NCI-H1930 (cell line): ENCODE results near the gene DCUN1D3.
A peak's percentile ranks its signal among the peaks of the same experiment; 100 is the strongest.
"Not testable (repeated sequence)": the region's sequence is repeated elsewhere in the genome, so short reads cannot be mapped to it uniquely, and the experiment has no call there.

Experiments
- DNase-seq, 2 experiments: peaks; one replicate each; lab custom pipeline; 2025; lab: John Stamatoyannopoulos, UW

DCUN1D3 gene

DNA sequence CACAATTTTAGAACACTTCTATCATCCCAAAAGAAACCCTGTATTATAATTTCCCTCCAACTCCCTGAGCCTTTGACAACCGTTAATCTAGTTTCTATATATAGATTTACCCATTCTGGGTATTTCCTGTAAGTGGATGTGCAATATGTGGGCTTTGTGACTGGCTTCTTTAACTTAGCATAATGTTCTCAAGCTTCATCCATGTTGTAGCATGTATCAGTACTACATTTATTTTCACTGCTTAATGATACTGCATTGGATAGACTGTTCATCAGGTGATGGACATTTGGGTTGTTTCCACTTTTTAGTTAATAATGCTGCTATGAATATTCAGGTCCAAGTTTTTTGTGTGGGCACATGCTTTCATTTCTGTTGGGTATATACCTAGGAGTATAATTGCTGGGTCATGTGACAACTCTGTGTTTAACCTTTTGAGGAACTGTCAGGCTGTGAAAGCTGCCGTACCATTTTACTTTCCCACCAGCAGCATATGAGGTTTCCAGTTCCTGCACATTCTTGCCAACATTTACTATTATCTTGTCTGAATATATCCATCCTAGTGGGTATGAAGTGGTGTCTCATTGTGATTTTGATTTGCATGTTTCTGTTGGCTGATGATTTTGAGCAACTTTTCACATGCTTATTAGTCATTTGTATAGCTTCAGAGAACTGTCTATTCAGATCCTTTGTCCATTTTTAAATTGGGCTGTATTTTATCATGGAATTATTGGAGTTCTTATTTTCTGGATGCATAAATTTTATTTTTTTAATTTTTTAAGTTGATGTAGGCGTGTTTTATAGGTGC is 77.4 kb downstream of the DCUN1D3 start:
- no peak for DNase-seq

GRCh38 chr16:20821682-20822081 is 78.5 kb downstream of the DCUN1D3 start:
- DNase-seq: no peak

DNA sequence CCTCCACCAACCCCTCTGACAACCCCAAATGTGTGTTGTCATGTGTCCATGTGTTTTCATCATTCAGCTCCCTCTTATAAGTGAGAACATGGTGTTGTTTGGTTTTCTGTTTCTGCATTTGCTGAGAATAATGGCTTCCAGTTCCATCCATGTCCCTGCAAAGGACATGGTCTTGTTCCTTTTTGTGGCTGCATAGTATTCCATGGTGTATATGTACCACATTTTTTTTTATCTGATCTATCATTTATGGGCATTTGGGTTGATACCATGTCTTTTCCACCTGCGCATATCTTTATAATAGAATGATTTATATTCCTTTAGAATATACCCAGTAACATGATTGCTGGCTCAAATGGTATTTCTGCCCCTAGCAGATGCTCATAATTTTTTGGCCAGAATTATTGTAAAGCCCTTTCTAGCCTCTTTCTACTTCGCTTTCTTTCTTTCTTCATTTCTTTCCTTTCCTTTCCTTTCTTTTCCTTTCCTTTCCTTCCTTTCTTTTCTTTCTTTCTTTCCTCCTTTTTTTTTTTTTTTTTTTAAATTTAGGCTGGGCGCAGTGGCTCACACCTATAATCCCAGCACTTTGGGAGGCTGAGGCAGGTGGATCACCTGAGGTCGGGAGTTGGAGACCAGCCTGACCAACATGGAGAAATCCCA is 81.1 kb downstream of the DCUN1D3 start:
- DNase-seq: no peak

- no peak for DNase-seq
These were observed 85.4 kb downstream of the DCUN1D3 start for GRCh38 chr16:20814784-20815183.

DNA sequence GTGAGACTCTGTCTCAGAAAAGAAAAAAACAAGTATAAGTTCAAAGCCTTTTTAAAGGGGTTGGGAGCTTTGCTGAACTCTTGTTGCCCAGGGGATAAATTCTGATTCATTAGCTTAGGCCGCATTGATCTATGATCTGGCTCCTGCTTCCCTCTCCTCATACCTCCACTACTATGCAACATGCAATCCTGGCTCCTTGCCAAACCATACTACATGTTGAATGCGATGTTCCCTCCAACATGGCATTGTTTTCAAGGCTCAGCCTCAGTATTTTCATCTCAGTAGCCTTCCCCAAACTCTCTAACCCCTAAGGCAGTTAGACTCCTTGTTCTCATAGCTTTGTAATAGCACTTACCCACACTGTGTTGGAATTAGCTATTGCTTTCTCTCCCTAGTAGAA is 87.6 kb downstream of the DCUN1D3 start:
- DNase-seq: no peak

- DNase-seq: no peak
These were observed 88.2 kb downstream of the DCUN1D3 start for GRCh38 chr16:20811889-20812439.

DNA sequence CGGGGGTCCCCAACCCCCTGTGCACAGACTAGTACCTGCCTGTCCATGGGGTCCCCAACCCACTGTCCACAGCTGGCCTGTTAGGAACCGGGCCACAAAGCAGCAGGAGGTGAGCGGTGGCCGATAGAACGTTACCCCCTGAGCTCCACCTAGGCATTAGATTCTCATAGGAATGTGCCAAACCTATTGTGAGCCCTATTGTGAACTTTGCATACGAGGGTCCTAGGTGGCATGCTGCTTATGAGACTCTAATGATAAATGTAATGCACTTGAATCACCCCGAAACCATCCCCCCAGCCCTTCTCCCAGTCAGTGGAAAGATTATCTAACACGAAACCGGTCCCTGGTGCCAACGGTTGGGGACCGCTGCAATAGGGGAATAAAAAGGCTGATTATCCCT is 92.3 kb downstream of the DCUN1D3 start:
- DNase-seq: no peak

DNA sequence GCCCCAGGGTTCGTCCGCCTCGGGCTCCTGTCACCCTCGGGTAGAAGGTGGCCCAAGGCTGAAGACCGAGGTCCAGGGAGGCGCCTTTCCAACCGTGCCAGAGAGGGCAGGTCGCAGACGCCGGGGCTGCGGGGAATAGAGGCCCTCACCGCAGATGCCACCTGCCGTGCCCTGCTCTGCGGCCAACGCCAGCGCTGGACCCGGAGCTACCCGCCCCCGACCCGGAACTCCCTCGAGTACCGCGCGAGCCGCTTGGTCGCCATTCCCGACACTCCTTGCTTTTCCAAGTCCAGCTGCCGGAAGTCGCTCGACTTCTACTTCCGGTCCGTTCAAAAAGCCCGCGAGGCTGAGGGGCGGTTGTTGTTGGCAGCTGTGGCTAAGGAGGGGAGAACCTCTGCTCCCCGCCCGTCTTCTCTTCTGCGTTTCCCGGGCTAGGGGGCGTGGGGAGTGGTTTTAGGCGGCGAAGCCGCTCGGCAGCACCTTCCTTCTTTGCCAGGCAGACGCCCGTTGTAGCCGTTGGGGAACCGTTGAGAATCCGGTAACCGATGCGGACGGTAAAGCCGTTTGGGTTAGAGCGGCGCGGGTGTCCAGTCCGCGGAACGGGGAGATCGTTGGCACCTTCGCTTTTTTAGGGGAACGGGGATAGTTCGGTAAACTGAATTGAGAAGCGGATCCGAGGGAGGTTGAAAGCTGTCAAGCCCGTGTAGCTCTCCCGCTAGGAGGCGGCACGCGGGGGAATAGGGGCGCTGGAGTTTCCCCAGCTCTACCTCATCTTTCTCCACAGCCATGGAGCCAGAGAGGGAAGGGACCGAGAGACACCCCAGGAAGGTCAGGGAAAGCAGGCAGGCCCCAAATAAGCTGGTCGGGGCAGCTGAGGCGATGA is 93.7 kb downstream of the DCUN1D3 start, which contains the start of the genes ERI2 and REXO5:
Gene ERI2 (minus strand): TSS at position 305 of the 883 bp plus-strand sequence. CDS start 42 bp downstream, at position 263.
Gene REXO5 (plus strand): TSS at position 360 of the 883 bp plus-strand sequence. CDS start 427 bp downstream, at position 787.
- peak; percentile 87 to 93 for DNase-seq

GRCh38 chr16:20805684-20806167 is 94.4 kb downstream of the DCUN1D3 start:
- not testable (repeated sequence) for DNase-seq
